ENCODE results near the gene GABARAP.

Gene GABARAP

DNA sequence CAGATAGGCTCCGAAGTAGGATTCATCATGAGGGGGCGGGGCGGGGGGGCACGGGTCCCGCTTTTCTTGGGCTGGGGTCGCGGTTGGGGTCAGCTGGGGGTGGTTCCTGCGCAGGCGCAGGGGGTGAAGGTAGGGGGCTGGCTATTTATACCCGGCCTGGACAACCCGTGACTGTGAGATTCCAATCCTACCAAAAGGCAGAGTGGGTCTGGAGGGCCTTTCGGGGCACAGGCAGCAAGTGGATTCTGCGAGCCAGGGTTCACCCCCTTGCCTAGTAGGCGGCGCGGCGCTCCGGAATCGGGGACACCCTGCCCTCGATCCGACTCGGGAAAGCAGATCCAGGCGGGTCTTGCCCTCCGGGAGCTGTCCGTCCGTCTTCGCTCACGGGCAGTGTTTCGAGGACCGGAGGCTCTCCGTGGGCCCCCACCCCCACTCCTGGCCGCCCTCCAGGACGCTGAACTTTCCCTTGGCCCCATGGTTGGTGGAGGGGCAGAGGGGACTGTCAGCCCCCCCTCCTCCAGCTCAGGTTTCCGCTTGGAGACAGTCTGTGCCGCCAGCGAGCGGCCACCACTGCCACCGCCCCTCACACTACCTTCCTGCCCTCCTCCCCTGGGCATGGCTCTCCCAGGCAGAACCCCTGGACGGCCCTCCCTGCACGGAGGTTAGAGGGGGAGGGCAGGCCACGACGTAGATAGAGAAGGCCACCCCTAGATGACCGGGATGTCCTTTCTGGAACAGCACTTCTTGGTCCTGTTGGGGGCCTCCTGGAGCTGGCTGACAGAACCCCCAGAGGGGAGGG, 39.9 kb upstream of the GABARAP start:
- Histone ChIP-seq H3K4me1 (peaks cover 34% of the 10 kb centered on the region), H3K36me3 (no peaks in the 10 kb centered on the region), H3K9ac (peak overlapping the region; percentile 76), H3K27me3 (peaks cover 10% of the 10 kb centered on the region), H3K27ac (peak overlapping the region; percentile 46; the same call in 1 of the 2 replicates), H3K4me2 (peak overlapping the region; percentile 100), H4K20me1 (peaks cover 6% of the 10 kb centered on the region; the same call in 1 of the 2 replicates), H3K9me3 (no peaks in the 10 kb centered on the region), H3K4me3 (peak overlapping the region; percentile 68)
- no peak for TF ChIP-seq Cebpa-rat (IDR thresholded peaks at IDR 0.05)

DNA sequence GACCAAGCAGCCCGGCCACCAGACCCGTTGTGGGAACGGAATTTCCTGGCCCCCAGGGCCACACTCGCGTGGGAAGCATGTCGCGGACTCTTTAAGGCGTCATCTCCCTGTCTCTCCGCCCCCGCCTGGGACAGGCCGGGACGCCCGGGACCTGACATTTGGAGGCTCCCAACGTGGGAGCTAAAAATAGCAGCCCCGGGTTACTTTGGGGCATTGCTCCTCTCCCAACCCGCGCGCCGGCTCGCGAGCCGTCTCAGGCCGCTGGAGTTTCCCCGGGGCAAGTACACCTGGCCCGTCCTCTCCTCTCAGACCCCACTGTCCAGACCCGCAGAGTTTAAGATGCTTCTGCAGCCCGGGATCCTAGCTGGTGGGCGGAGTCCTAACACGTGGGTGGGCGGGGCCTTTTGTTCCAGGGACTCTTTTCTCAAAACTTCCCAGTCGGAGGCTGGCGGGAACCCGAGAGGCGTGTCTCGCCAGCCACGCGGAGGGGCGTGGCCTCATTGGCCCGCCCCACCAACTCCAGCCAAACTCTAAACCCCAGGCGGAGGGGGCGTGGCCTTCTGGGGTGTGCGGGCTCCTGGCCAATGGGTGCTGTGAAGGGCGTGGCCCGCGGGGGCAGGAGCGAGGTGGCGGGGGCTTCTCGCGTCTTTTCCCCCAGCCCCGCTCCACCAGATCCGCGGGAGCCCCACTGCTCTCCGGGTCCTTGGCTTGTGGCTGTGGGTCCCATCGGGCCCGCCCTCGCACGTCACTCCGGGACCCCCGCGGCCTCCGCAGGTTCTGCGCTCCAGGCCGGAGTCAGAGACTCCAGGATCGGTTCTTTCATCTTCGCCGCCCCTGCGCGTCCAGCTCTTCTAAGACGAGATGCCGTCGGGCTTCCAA, 39.1 kb upstream of the GABARAP start, which contains the start of gene SLC2A4:
TSS of gene SLC2A4 (plus strand) at position 645 of the 879 bp plus-strand sequence. CDS start at position 862, 217 bp downstream.
- no peak for TF ChIP-seq Cebpa-rat (IDR thresholded peaks at IDR 0.05)

DNA sequence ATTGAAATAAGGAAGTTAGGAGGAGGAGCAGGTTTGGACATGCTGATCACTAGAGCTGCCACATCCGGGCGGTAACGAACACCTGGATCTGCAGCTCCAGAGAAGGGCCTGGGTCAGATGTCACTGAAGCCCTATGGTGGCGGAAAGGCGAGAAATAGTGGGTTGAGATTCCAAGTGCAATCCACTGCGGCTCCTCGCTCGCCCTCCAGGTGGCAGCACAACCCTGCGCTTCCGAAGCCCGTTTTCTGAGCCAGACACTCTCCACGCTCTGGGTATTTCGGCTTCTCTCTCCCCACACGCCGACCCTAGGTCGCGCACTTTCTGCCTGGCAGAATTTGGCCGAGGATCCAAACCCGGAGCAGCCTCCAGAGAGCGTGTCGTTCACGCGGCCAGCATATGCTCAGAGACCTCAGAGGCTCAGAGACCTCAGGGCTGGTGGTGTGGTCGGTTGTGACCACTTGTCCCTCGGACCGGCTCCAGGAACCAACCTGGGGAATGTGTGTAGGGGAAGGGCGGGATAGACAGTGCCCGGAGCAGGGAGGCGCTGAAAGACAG, 38.3 kb upstream of the GABARAP start:
- Histone ChIP-seq H3K4me3 (peak overlapping the region; percentile 68), H4K20me1 (peaks cover 6% of the 10 kb centered on the region; the same call in 1 of the 2 replicates), H3K27me3 (peaks cover 10% of the 10 kb centered on the region), H3K4me1 (peaks cover 23% of the 10 kb centered on the region), H3K27ac (peak overlapping the region; percentile 68; the same call in 1 of the 2 replicates), H3K9me3 (no peaks in the 10 kb centered on the region), H3K9ac (peak overlapping the region; percentile 76), H3K4me2 (peak overlapping the region; percentile 100), H3K36me3 (no peaks in the 10 kb centered on the region)
- no peak for TF ChIP-seq Cebpa-rat (IDR thresholded peaks at IDR 0.05)

More for the DNA sequence above, 39.1 kb upstream of the GABARAP start, which contains the start of gene SLC2A4:
- peaks cover 6% of the 10 kb centered on the region; the same call in 1 of the 2 replicates for H4K20me1 ChIP-seq
- peaks cover 26% of the 10 kb centered on the region for H3K4me1 ChIP-seq
- H3K4me2 ChIP-seq = peak within 1 kb of the TSS; percentile 100
- peak within 1 kb of the TSS; percentile 68; the same call in 1 of the 2 replicates for H3K27ac ChIP-seq
- H3K36me3 ChIP-seq = no peaks in the 10 kb centered on the region
- H3K9ac ChIP-seq = peak within 1 kb of the TSS; percentile 76
- peak within 1 kb of the TSS; percentile 68 for H3K4me3 ChIP-seq
- no peaks in the 10 kb centered on the region for H3K9me3 ChIP-seq
- H3K27me3 ChIP-seq = peaks cover 10% of the 10 kb centered on the region

DNA sequence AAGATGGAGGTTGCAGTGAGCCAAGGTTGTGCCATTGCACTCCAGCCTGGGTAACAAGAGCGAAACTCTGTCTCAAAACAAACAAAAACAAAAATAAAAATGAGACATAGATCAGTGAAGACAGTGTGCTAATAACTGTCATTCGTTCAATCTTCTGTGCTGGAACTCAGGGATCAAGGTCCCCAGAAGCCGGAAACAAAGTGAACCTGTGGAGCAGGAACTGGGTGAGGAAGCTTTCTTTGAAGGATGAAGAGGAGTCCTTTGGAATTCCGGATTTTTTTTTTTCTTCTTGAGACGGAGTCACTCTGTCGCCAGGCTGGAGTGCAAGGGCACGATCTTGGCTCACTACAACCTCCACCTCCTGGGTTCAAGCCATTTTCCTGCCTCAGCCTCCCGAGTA, 37.2 kb upstream of the GABARAP start:
- H3K27me3 ChIP-seq = peaks cover 10% of the 10 kb centered on the region
- no peak overlapping the region for H3K9ac ChIP-seq
- H3K4me3 ChIP-seq = no peak overlapping the region
- peaks cover 23% of the 10 kb centered on the region for H3K4me1 ChIP-seq
- H3K36me3 ChIP-seq = no peaks in the 10 kb centered on the region
- H3K27ac ChIP-seq = no peak overlapping the region
- H3K4me2 ChIP-seq = no peak overlapping the region
- no peak for TF ChIP-seq Cebpa-rat (IDR thresholded peaks at IDR 0.05)
- H4K20me1 ChIP-seq = peaks cover 6% of the 10 kb centered on the region; the same call in 1 of the 2 replicates
- H3K9me3 ChIP-seq = no peaks in the 10 kb centered on the region

DNA sequence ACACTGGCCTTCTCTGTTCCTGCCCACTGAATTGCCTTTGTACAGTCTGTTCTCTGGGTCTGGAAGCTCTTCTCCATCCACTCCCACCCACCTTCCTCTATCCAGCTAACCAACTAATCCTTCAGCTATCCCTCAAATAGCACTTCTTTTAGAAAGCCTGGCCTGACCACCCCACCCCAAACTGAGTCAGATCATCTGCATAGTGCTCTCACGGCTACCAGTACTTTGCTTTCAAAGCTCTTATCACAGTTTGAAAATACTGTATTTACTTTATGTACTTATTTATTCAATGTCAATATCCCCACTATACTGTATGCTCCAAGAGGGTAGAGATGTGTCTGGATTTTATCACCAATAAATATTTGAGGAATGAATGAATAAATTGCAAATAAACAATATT, 24.5 kb upstream of the GABARAP start:
- no peak for TF ChIP-seq Cebpa-rat (IDR thresholded peaks at IDR 0.05)
- H4K20me1 ChIP-seq = peaks cover 19% of the 10 kb centered on the region; the same call in 1 of the 2 replicates
- no peak overlapping the region for H3K27ac ChIP-seq
- no peaks in the 10 kb centered on the region for H3K9me3 ChIP-seq
- H3K4me2 ChIP-seq = no peak overlapping the region
- H3K9ac ChIP-seq = no peak overlapping the region
- H3K4me3 ChIP-seq = no peak overlapping the region
- H3K4me1 ChIP-seq = peaks cover 16% of the 10 kb centered on the region
- H3K36me3 ChIP-seq = no peaks in the 10 kb centered on the region
- peaks cover 33% of the 10 kb centered on the region for H3K27me3 ChIP-seq

DNA sequence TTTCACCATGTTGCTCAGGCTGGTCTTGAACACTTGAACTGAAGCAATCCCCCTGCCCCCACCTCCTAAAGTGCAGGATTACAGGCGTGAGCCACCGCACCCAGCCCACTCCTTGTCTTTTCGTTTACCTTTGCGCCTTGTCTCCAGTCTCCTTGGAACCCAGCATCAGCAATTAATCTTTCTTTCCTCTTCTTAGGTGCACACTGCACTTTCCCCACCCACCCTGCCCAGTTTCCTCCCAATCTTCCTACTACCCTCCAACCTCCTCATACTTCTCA, 21.5 kb upstream of the GABARAP start:
- TF ChIP-seq Cebpa-rat (IDR thresholded peaks at IDR 0.05) = no peak
- Histone ChIP-seq H3K27me3 (peaks cover 63% of the 10 kb centered on the region), H4K20me1 (peaks cover 49% of the 10 kb centered on the region), H3K4me1 (peaks cover 29% of the 10 kb centered on the region), H3K36me3 (peaks cover 17% of the 10 kb centered on the region), H3K9me3 (no peaks in the 10 kb centered on the region), H3K4me2 (no peak overlapping the region), H3K9ac (no peak overlapping the region), H3K4me3 (no peak overlapping the region), H3K27ac (no peak overlapping the region)

DNA sequence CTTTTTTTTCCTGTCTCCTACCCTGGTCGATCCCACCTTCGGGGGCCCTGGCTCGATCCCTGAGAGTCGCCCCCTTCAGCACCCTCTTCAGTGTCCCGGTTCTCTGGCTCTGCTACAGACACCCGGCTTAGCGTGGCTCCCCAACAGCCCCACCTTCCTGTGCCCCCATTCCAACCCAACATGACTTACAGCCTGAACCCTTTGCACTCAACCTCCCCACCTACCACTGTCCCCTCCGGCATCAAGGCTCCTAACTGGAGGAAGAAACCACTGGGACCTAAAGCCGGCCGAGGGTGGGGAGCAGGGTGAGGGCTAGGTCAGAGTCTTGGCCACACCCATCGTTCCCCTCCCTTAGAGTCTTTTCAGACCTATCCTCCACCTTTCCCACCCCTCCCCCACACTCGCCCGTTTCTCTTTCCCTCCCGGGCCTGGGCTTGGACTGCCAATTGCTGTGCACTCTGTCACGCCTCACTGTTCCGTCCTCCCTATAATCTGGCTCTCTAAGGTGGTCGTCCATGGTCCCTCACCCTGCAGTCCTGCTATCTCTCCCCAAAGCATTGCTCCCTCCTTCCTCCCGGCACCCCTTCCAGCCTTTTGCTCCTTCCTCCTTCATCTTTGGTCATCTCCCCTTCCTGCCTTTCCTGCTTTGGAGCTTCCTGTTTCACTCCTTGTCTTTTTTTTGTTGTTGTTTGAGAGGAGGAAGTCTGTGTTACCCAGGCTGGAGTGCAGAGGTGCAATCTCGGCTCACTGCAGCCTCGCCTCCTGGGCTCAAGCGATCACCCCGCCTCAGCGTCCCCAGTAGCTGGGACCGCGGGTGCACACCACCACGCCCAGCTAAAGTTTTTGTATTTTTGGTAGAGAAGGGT, 20.9 kb upstream of the GABARAP start:
- no peak overlapping the region for H3K4me3 ChIP-seq
- no peaks in the 10 kb centered on the region for H3K9me3 ChIP-seq
- peak overlapping the region; percentile 32; the same call in 1 of the 2 replicates for H3K4me2 ChIP-seq
- no peak for TF ChIP-seq Cebpa-rat (IDR thresholded peaks at IDR 0.05)
- peaks cover 52% of the 10 kb centered on the region for H4K20me1 ChIP-seq
- H3K4me1 ChIP-seq = peaks cover 29% of the 10 kb centered on the region
- H3K36me3 ChIP-seq = peaks cover 23% of the 10 kb centered on the region
- no peak overlapping the region for H3K9ac ChIP-seq
- H3K27ac ChIP-seq = no peak overlapping the region
- H3K27me3 ChIP-seq = peaks cover 65% of the 10 kb centered on the region

DNA sequence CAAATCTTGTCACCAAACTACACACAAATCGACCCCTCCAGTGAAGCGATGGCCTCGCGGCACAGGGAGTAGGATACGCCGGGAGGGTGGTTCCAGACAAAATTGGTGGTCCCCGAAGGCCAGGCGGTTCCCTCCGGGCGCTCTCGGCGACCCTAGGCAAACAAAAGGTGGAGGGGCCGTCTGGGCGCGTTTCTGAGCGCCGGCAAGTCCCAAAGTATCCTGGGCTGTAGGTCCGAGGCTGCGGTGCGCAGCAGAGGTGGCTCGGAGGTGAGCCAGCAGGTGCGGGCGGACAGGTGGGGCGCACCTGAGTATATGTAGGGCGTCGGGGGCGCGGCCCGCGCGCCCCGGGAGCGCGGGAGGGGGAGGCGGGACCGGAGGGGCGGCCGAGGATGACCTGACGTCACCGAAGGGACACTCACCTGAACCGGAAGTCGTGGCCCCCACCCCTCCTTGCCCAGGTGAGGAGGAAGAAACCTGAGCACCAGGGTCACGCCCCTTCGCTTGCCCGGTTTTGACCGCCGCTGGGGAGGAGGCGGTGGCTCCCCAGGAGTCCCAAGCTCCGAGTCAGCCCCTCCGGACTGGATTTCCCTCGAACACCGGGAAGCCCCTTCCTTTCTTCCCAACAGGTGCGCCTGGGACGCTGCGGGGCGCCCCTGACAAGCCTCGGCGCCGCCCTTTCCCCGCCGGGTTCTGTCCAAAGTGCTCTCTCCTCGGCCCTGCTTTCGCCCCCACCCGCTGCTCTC, 20.1 kb upstream of the GABARAP start, which contains the start of gene CLDN7:
TSS of gene CLDN7 (minus strand) at position 287 of the 743 bp plus-strand sequence. CDS start 435 bp downstream, outside the sequence.
- H3K27ac ChIP-seq = no peak within 1 kb of the TSS
- peaks cover 29% of the 10 kb centered on the region for H3K4me1 ChIP-seq
- peak within 1 kb of the TSS; percentile 76 for H3K4me2 ChIP-seq
- peaks cover 31% of the 10 kb centered on the region for H3K36me3 ChIP-seq
- H3K9ac ChIP-seq = 0 out of 2 replicates have a peak within 1 kb of the TSS, but pooled peaks have one; percentile 34
- TF ChIP-seq Cebpa-rat (IDR thresholded peaks at IDR 0.05) = no peak
- H3K4me3 ChIP-seq = peak within 1 kb of the TSS; percentile 57
- H4K20me1 ChIP-seq = peaks cover 52% of the 10 kb centered on the region
- H3K27me3 ChIP-seq = peaks cover 65% of the 10 kb centered on the region
- no peaks in the 10 kb centered on the region for H3K9me3 ChIP-seq

All from BLaER1 (cell line).